ENCODE results near the gene CD40LG. TPM values are rescaled to one million over a fixed set of nuclear protein-coding genes. Genes with fewer than 3 reads are reported as not detected.

CD40LG gene
- total RNA-seq, 1 donor from 2014 or later, result not detected

DNA sequence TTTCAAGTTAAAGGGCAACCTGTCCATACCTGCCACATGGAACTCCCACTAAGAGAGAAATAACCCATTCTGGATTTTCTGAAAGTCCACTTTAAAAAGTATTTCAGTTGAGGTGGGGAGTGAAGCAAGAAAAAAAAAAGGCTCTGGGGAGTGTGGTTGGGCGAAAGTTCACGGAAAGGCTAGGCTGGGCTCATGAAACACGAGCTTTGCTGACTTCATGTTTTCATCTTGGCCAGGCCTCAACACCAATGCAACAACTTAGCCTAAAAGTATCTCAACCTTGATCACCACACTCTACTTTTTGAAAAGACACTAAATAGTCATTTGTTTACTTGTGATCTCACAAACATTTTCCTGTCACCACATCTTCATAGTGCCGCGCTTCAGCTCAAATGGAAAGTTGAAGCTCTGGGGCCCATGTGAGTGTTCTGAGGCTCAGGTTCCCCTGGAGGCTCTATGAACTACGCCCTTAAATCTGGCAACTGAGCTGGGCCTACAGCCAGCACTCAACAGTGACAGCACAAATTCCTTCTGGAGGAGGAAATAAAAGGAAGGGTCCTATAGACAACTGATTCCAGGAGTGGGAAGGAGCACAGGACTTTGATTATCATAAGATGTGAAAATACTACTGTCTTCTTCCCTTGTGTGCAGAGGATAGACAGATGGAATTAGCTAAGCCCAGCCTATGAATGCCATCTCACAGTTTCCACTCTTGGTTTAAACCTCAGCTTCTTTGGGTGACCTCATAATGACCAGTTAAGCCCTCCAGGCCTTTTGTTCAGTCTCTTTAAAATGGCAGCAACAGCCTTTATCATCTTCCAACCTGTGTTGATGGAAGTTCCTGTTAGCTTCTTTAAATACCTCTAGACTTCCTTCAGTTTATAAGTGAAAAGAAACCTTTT lies 5.1 kb downstream of the CD40LG start:
- Histone ChIP-seq H3K9me3 (ENCODE audit: low read depth) (no peaks in the 10 kb centered on the region), H2AFZ (replicated peaks) (no peak overlapping the region), H3K36me3 (no peaks in the 10 kb centered on the region), H3K4me2 (no peak overlapping the region), H3K27me3 (no peaks in the 10 kb centered on the region), H4K20me1 (ENCODE audit: low read depth) (no peaks in the 10 kb centered on the region), H3K9ac (no peak overlapping the region), H3K79me2 (ENCODE audit: low read depth) (no peaks in the 10 kb centered on the region), H3K4me3 (no peak overlapping the region), H3K4me1 (peaks cover 29% of the 10 kb centered on the region), H3K27ac (no peak overlapping the region), H3F3A (ENCODE audit: low read depth) (no peaks in the 10 kb centered on the region)
- no peak overlapping the region for H3K27ac Mint-ChIP-seq
- no peaks in the 10 kb centered on the region for H3K27me3 Mint-ChIP-seq (ENCODE audit: insufficient read depth, low read depth)
- TF ChIP-seq, protein P1, sequence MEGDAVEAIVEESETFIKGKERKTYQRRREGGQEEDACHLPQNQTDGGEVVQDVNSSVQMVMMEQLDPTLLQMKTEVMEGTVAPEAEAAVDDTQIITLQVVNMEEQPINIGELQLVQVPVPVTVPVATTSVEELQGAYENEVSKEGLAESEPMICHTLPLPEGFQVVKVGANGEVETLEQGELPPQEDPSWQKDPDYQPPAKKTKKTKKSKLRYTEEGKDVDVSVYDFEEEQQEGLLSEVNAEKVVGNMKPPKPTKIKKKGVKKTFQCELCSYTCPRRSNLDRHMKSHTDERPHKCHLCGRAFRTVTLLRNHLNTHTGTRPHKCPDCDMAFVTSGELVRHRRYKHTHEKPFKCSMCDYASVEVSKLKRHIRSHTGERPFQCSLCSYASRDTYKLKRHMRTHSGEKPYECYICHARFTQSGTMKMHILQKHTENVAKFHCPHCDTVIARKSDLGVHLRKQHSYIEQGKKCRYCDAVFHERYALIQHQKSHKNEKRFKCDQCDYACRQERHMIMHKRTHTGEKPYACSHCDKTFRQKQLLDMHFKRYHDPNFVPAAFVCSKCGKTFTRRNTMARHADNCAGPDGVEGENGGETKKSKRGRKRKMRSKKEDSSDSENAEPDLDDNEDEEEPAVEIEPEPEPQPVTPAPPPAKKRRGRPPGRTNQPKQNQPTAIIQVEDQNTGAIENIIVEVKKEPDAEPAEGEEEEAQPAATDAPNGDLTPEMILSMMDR (IDR thresholded peaks at IDR 0.05), result no peak
- TF ChIP-seq EZH2phosphoT487 (IDR thresholded peaks at IDR 0.05) (no peak), EZH2 (IDR thresholded peaks at IDR 0.05) (no peak)
- no peak for DNase-seq (ENCODE audit: low spot score)
- H3K36me3 Mint-ChIP-seq, result no peaks in the 10 kb centered on the region
- H3K4me3 Mint-ChIP-seq, result no peak overlapping the region
- H3K4me1 Mint-ChIP-seq, result peaks cover 6% of the 10 kb centered on the region
- H3K9me3 Mint-ChIP-seq, result peaks cover 4% of the 10 kb centered on the region

DNA sequence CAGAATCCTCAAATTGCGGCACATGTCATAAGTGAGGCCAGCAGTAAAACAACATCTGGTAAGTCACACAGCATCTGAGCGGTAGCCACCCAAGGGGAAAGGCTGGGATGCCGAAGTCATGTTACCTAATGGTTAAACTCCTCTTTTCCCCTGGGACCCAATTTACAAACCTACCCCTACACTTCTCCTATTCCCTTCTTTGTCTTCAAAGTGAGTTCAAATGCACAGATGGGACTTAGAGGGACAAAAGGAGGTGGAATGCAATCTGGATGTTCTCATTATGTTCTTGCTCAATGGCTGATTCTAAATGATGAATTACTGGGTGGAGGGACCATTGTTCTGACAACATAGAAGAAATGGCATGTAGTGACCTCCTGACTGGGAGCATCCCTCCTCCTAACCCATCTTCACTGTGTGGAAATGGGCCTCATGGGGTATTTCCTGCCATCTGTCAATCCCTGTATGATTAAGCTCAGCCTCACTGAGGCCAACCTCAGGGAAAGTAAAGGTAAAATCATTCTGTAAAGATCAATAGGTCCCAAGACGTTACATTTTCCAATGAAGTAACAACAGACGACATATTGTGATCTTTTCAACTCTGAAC lies 8.5 kb downstream of the CD40LG start:
- no peaks in the 10 kb centered on the region for H3K9me3 ChIP-seq (ENCODE audit: low read depth)
- Mint-ChIP-seq H3K27ac (no peak overlapping the region), H3K4me3 (no peak overlapping the region), H3K4me1 (no peaks in the 10 kb centered on the region), H3K9me3 (peaks cover 4% of the 10 kb centered on the region), H3K36me3 (no peaks in the 10 kb centered on the region), H3K27me3 (ENCODE audit: insufficient read depth, low read depth) (peaks cover 2% of the 10 kb centered on the region)
- H2AFZ ChIP-seq (replicated peaks), result no peak overlapping the region
- H4K20me1 ChIP-seq (ENCODE audit: low read depth), result no peaks in the 10 kb centered on the region
- TF ChIP-seq, protein P1 (IDR thresholded peaks at IDR 0.05), result no peak
- no peak for TF ChIP-seq EZH2phosphoT487 (IDR thresholded peaks at IDR 0.05)
- TF ChIP-seq EZH2 (IDR thresholded peaks at IDR 0.05), result no peak
- H3K9ac ChIP-seq, result no peak overlapping the region
- H3F3A ChIP-seq (ENCODE audit: low read depth), result no peaks in the 10 kb centered on the region
- no peaks in the 10 kb centered on the region for H3K27me3 ChIP-seq
- no peak overlapping the region for H3K27ac ChIP-seq
- no peak overlapping the region for H3K4me3 ChIP-seq
- no peaks in the 10 kb centered on the region for H3K79me2 ChIP-seq (ENCODE audit: low read depth)
- peak; percentile 17 for DNase-seq (ENCODE audit: low spot score)
- no peak overlapping the region for H3K4me2 ChIP-seq
- H3K4me1 ChIP-seq, result peaks cover 5% of the 10 kb centered on the region
- H3K36me3 ChIP-seq, result no peaks in the 10 kb centered on the region

DNA sequence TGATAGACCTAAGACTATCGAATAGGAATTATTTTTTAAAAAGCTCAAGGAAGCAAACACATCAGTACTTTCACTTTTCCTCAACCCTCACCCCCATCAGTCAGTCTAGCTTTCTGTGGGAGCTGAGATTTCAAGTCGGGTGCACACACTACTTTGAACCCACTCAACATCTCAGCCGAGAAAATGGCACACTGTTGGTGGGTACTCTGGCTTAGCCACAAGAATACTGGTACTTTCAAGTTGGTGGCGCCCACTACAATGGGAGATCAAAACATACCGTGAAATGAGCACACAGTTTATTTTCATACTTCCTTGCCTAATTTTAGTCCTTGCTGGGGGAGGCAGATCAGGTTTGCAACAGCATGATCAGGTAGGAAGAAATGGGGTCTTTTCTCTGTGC lies 10.2 kb downstream of the CD40LG start:
- Mint-ChIP-seq H3K4me3 (no peak overlapping the region), H3K27ac (no peak overlapping the region), H3K36me3 (no peaks in the 10 kb centered on the region), H3K9me3 (peaks cover 4% of the 10 kb centered on the region), H3K4me1 (no peaks in the 10 kb centered on the region), H3K27me3 (ENCODE audit: insufficient read depth, low read depth) (peaks cover 2% of the 10 kb centered on the region)
- Histone ChIP-seq H3K79me2 (ENCODE audit: low read depth) (no peaks in the 10 kb centered on the region), H3F3A (ENCODE audit: low read depth) (no peaks in the 10 kb centered on the region), H2AFZ (replicated peaks) (no peak overlapping the region), H3K4me2 (no peak overlapping the region), H4K20me1 (ENCODE audit: low read depth) (no peaks in the 10 kb centered on the region), H3K36me3 (no peaks in the 10 kb centered on the region), H3K27ac (no peak overlapping the region), H3K27me3 (no peaks in the 10 kb centered on the region), H3K9ac (no peak overlapping the region), H3K4me1 (peaks cover 5% of the 10 kb centered on the region), H3K9me3 (ENCODE audit: low read depth) (no peaks in the 10 kb centered on the region), H3K4me3 (no peak overlapping the region)
- no peak for DNase-seq (ENCODE audit: low spot score)
- TF ChIP-seq, protein P1 (IDR thresholded peaks at IDR 0.05), result no peak
- TF ChIP-seq EZH2phosphoT487 (IDR thresholded peaks at IDR 0.05) (no peak), EZH2 (IDR thresholded peaks at IDR 0.05) (no peak)
